Measurements from ENCODE around the gene THBS2.

- TF ChIP-seq CTCF (conservative IDR thresholded peaks at IDR 0.05) (no peak), EZH2 (IDR thresholded peaks at IDR 0.05; ENCODE audit: low read depth) (no peak)
Measured at GRCh38 chr6:169175360-169175887, 78.2 kb downstream of the THBS2 start.
